Fibroblast of peridontal ligament (primary cell): ENCODE results near the gene CBFA2T2.
A peak's percentile ranks its signal among the peaks of the same experiment; 100 is the strongest.
"Not testable (repeated sequence)": the region's sequence is repeated elsewhere in the genome, so short reads cannot be mapped to it uniquely, and the experiment has no call there.

Experiments used
- DNase-seq: peaks from one replicate; pipeline ENCODE4 v3.0.0-alpha.2; 2010; ENCODE audit errors: extremely low read depth

The CBFA2T2 gene

GRCh38 chr20:33549229-33549999 is 59.5 kb downstream of the CBFA2T2 start:
- DNase-seq: no peak

- DNase-seq: peak; percentile 63
Observed at GRCh38 chr20:33551778-33552177, 61.9 kb downstream of the CBFA2T2 start.

- DNase-seq: no peak
Observed at GRCh38 chr20:33552519-33552918, 62.6 kb downstream of the CBFA2T2 start.

- DNase-seq: no peak
Observed at GRCh38 chr20:33553516-33553915, 63.6 kb downstream of the CBFA2T2 start.

GRCh38 chr20:33554914-33555420 is 65.1 kb downstream of the CBFA2T2 start:
- peak; percentile 99 for DNase-seq

- no peak for DNase-seq
Observed at GRCh38 chr20:33555755-33556154, 65.9 kb downstream of the CBFA2T2 start.

- no peak for DNase-seq
Observed at GRCh38 chr20:33556246-33556645, 66.3 kb downstream of the CBFA2T2 start.

GRCh38 chr20:33558348-33559144 is 68.7 kb downstream of the CBFA2T2 start:
- no peak for DNase-seq

GRCh38 chr20:33559212-33559611 is 69.3 kb downstream of the CBFA2T2 start:
- DNase-seq: no peak

GRCh38 chr20:33560026-33560425 is 70.1 kb downstream of the CBFA2T2 start:
- DNase-seq: no peak

GRCh38 chr20:33561053-33561452 is 71.2 kb downstream of the CBFA2T2 start:
- DNase-seq: not testable (repeated sequence)

GRCh38 chr20:33561692-33562601 is 72.1 kb downstream of the CBFA2T2 start:
- DNase-seq: peak; percentile 82

GRCh38 chr20:33563788-33564187 is 73.9 kb downstream of the CBFA2T2 start:
- DNase-seq: no peak

- DNase-seq: peak; percentile 43
Observed at GRCh38 chr20:33566781-33567603, 77.1 kb downstream of the CBFA2T2 start.

- DNase-seq: no peak
Observed at GRCh38 chr20:33567949-33568348, 78.1 kb downstream of the CBFA2T2 start.

- DNase-seq: no peak
Observed at GRCh38 chr20:33568378-33568777, 78.5 kb downstream of the CBFA2T2 start.

- DNase-seq: no peak
Observed at GRCh38 chr20:33568868-33569801, 79.2 kb downstream of the CBFA2T2 start.

- no peak for DNase-seq
Observed at GRCh38 chr20:33569802-33570391, 80.0 kb downstream of the CBFA2T2 start.

- no peak for DNase-seq
Observed at GRCh38 chr20:33570743-33571142, 80.8 kb downstream of the CBFA2T2 start.
